CD4-positive, alpha-beta T cell treated with Interleukin-17A for 4 hours (primary cell): ENCODE measurements around the gene ATP6AP1.
"Not testable (repeated sequence)": the region's sequence is repeated elsewhere in the genome, so short reads cannot be mapped to it uniquely, and the experiment has no call there.

Experiments
- DNase-seq: peaks from one replicate; pipeline ENCODE4 v3.0.0-alpha.2; 2020; ENCODE audit warnings: mixed read lengths

Gene ATP6AP1

DNA sequence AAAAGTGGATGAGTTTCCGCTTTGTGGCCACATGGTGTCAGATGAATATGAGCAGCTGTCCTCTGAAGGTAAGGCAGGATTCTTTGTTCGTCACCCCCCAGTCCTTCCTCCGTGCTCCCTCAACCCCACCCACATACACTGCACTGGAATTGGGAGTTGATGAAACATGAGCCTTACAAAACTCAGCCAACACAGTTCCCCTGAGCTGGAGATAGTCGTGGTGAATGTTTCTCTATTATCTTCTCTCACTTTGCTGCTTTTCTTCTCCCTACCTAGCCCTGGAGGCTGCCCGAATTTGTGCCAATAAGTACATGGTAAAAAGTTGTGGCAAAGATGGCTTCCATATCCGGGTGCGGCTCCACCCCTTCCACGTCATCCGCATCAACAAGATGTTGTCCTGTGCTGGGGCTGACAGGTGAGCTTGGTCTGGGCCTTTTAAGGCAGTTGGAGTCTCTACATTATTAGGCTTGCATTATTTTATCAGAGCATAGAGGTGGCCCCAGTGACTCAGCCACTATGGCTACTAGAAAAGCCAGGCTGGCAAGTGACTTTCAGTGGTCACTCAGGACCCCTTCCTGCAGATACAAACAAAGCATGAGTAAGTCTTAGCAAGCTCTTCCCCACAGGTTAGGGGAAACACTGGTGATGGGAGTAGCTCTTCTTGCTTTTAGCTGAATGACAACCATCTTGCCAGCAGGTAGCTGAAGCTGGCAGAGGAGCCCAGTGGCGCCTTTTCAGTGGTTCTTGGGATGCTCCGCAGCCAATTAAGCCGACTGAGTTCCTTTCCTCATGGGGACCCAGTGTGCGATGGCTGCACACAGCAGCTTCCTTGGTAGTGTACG is 28.7 kb upstream of the ATP6AP1 start:
- DNase-seq, result no peak

DNA sequence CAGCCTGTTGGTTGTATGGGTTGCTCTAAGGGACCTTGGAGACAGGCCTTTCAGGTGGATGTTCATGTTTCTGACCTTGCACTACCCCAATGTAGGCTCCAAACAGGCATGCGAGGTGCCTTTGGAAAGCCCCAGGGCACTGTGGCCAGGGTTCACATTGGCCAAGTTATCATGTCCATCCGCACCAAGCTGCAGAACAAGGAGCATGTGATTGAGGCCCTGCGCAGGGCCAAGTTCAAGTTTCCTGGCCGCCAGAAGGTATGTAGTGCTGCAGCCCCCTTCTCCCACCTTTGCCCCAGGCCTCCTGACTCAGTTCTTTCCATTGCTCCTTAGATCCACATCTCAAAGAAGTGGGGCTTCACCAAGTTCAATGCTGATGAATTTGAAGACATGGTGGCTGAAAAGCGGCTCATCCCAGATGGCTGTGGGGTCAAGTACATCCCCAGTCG is 28.1 kb upstream of the ATP6AP1 start:
- DNase-seq, result not testable (repeated sequence)

GRCh38 chrX:154401045-154401799 is 27.3 kb upstream of the ATP6AP1 start:
- no peak for DNase-seq

GRCh38 chrX:154401918-154402621 is 26.4 kb upstream of the ATP6AP1 start:
- no peak for DNase-seq

DNA sequence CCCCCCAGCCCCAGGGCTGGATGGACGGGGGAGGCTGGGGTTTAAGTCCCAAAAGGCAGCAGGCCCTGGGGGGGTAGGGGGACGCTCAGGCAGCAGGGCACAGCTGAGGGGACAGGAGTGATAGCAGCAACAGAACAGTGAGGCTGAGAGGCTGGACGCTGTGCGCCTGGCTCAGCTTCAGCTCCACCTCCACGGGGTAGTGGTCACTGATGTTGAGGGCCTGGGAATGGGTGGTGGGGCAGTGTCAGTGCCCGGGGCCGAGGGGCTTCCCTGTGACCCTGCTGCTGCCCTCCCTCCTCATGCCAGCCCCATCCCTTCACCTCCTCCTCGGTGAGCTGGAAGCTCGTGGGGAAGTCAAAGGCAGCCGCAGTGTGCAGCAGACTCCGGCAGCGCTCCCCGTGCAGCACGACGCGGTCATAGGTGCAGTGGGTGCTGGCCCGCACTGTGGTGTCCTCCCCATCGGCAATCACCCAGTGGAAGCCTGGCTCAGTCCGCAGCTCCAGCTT is 25.8 kb upstream of the ATP6AP1 start:
- DNase-seq, result no peak

DNA sequence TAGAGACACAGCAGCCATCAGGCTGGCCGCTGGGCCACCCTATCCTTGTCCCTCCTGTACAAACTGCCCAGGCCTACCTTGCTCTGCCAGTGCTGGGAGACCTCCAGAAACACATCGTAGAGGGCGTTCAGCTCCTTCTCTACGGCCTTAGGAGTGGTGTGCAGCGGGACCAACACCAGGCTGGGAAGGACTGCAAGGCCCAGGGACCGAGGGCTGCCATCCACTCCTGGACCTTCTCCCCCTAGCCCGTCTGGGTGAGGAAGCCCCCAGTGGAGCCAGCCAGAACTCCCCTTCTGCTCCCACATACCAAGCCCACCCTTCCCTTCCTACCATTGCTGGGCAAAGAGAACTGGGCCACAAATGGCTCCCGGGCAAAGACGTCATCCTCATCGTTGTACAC is 25.3 kb upstream of the ATP6AP1 start:
- no peak for DNase-seq

DNA sequence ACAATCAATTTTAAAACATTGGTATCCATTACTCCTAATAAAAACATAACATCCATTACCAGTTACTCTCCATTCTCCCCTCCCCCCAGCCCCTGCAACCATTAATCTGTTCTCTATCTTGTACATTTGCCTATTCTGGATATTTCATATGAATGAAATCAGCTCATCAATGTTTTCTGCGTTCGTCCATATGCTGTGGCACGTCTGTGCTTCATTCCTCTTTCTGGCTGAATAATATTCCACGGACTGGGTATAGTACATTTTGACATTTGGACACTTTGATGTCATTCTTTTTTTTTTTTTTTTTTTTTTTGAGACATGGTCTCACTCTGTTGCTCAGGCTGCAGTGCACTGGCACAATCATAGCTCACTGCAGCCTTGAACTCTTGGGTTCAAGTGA is 24.6 kb upstream of the ATP6AP1 start:
- DNase-seq, result no peak

DNA sequence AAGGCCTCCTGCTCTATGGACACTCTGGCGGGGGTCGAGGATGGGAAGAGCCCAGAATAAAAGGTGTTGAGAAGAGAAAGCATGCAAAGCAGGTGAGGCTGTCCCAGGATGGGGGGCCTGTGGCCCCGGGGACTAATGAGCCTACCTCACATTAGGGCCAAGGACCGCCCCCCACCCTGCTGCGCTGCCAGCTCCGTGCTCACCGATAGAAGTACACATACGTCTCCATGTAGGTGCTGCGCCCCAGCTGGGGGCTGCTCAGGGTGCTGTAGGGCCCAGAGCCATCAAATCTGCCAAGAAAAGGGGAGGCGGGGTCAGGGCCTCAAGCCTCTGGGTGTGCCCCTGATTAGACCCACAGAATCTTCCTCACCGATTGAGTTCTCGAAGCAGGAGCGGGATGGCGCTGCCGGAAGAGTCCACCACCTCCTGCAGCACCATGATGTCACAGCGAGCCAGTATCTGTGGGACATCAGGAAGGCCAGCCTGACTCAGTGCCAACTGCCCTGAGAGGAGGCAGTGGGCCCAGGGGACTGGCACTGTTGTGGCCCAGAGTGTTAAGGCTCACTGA is 23.8 kb upstream of the ATP6AP1 start:
- no peak for DNase-seq

GRCh38 chrX:154408659-154409221 is 19.7 kb upstream of the ATP6AP1 start:
- DNase-seq, result no peak

DNA sequence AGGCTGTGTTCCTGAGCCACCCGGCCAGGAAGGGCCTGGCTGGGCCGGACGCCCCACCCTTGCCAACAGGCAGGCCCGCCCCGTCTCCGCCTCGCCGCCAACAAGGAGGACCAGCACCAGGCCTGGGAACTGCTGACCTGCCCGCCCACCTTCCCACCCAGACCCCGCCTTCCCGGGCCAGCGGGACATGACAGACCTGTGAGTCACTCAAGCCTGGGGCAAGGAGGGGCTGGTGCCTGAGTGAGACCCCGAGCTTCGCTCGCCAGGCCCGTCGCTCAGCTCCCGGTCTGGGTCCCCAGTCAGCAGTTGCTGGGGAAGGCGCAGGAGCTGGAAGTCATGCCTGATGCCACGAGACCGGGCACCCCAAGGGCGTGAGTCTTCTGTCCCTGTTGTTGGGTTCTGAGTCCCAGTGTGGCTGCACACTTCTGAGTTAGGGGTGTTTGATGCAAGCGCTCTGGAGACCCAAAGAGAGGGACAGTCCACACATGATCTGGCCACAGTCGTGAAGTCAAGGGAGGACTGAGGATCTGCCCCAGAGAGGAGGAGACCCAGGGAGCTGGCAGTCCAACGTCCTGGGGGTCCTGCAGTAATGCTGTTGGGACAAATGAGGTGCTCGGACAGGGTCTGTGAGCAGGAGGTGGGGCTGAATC is 19.1 kb upstream of the ATP6AP1 start, which contains the start of gene DNASE1L1:
Gene DNASE1L1, minus strand, starts transcription at position 33 of the 650 bp plus-strand sequence. CDS start 3,686 bp downstream, outside the sequence.
- DNase-seq, result peak; percentile 44

DNA sequence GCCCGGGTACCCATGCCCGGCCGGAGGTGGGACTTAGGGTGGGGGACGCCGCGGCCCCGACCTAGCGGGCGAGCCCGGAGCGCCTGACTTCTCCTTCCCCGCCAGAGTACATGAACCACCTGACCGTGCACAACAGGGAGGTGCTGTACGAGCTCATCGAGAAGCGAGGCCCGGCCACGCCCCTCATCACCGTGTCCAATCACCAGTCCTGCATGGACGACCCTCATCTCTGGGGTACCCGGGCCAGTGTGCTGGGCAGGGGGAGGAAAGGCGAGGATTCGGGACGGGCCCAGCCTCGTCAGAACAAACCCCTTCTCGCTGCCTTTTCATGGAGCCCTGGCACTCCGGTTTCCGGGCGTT is 16.5 kb upstream of the ATP6AP1 start:
- DNase-seq, result peak; percentile 67

- peak; percentile 62 for DNase-seq
Observed at GRCh38 chrX:154412468-154412867, 16.0 kb upstream of the ATP6AP1 start.

GRCh38 chrX:154413142-154413541 is 15.3 kb upstream of the ATP6AP1 start:
- DNase-seq, result no peak

GRCh38 chrX:154417157-154417556 is 11.3 kb upstream of the ATP6AP1 start:
- DNase-seq, result no peak

GRCh38 chrX:154419189-154419588 is 9.3 kb upstream of the ATP6AP1 start:
- DNase-seq, result no peak

- DNase-seq, result no peak
Observed at GRCh38 chrX:154419688-154420401, 8.6 kb upstream of the ATP6AP1 start.

DNA sequence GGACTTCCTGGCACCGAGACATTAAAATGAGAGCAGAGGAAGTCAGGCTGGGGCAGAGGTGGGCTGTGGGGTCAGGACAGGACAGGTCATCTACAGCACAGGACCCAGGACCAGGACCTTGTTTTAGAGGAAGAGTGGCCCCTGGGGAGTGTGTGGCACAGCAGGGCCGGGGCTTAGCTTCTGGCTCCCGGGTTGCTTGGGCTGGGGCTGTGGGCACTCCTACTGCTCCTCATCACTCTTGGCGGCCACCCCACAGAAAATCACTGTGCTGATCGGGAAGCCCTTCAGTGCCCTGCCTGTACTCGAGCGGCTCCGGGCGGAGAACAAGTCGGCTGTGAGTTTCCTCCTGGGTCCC is 8.1 kb upstream of the ATP6AP1 start:
- DNase-seq, result no peak

DNA sequence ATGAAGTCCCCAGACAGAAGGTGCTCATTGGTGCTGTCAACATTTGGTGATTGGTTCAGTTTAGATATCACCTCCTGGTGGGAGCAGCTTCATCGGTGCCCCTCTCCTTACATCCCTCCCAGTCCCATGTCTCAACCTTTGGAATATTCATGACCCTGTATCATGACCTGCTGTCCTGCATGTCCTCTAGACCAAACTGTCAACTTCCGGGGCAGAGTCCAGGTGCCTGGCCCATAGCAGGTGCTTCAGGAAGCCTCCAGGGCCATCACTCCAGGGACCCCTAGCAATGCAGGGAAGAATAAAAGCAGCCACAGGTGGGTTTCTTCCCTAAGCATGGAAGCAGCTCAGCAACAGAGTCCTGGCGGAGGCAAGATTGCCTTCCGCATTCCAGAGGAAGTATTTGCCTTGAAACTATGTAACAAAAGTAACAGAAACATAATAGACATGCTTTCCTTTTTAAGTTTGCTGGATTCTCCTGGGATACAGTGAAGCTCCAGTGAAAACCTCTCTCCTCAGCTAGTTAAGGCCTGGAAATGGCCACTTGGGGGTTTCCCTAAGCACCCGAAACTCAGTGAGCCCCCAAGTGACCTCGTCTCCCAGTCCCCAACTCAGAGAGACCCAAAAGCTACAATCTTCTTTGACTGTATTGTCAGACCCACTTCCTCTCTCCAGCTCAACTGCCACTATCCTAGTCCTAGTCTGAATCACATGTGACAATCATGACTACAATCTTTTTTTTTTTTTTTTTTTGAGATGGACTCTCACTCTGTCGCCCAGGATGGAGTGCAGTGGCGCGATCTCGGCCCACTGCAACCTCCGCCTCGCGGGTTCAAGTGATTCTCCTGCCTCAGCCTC is 1.3 kb upstream of the ATP6AP1 start:
- DNase-seq, result no peak

DNA sequence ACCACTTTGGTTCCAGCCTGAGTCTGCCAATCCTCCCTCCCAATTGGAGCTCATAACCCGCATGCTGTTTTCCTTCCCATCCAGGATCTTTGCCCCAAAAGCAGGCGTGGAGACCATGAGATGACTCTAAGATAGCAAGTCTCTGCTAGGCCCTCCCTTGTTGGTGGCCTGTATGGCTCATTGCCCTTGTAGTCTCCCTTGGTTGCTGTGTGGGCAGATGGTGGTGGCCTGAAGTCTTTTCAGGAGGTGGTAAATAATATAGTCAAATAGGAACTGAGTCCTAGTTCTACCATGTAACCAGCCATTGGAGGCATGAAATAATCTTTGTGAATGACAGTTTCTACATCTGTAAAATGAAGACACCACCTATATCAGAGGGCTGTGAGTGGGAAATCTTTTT is 1.2 kb downstream of the ATP6AP1 start:
- DNase-seq, result no peak

DNA sequence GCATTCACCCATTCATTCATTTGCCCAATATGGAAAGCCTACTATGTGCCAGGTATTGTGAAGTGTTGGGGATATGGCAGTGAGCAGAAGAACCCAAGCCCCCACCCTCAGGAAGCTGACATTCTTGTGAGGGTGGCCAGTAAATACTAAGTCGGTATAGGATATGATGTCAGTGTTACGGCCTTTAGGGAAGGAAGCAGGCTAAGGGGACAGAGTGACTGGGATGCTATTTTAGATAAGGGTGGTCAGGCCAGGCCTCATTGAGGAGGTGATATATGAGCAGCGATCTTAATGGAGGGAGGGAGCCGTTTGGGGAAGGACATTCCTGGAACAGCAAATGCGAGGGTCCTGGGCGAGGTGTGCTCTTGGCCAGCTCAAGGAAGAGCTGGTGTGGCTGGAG is 2.0 kb downstream of the ATP6AP1 start:
- DNase-seq, result no peak
